WERI-Rb-1 (cell line): ENCODE data around the gene NINJ2.

ENCODE experiments used
- DNase-seq: peaks from one replicate; pipeline ENCODE4 v3.0.0-alpha.2; 2020
- H3K27ac ChIP-seq: fragments of 250-450 bp; sonication (Bioruptor Pico); 2 replicates; pipeline ENCODE4 v1.5.1; 2020; ENCODE audit warnings: mild to moderate bottlenecking, moderate library complexity
- H3K27me3 ChIP-seq: fragments of 250-450 bp; sonication (Bioruptor Pico); 2 replicates; pipeline ENCODE4 v1.5.1; 2021; ENCODE audit warnings: mild to moderate bottlenecking, low read depth, moderate library complexity; ENCODE audit not compliant: insufficient read depth, severe bottlenecking
- H3K36me3 ChIP-seq: fragments of 250-450 bp; sonication (Bioruptor Pico); 2 replicates; pipeline ENCODE4 v1.5.1; 2020; ENCODE audit warnings: mild to moderate bottlenecking, moderate library complexity
- H3K4me3 ChIP-seq: 2 replicates; pipeline ENCODE4 v1.5.1; 2011; ENCODE audit warnings: low read depth, mild to moderate bottlenecking, control low read depth, low read length
- H3K9me3 ChIP-seq: fragments of 250-450 bp; sonication (Bioruptor Pico); 2 replicates; pipeline ENCODE4 v1.5.1; 2021; ENCODE audit warnings: mild to moderate bottlenecking, moderate library complexity; ENCODE audit not compliant: severe bottlenecking
- CTCF ChIP-seq: IDR thresholded peaks from 2 replicates; pipeline ENCODE4 v1.5.1; 2011; ENCODE audit warnings: low read depth, mild to moderate bottlenecking, control low read depth, inconsistent platforms, low read length

The NINJ2 gene

GRCh38 chr12:627285-627684 is 36.0 kb downstream of the NINJ2 start:
- Histone ChIP-seq H3K36me3 (no peaks in the 10 kb centered on the region), H3K4me3 (no peak overlapping the region), H3K9me3 (no peaks in the 10 kb centered on the region), H3K27ac (no peak overlapping the region), H3K27me3 (no peaks in the 10 kb centered on the region)
- DNase-seq: no peak
- TF ChIP-seq CTCF: no peak

DNA sequence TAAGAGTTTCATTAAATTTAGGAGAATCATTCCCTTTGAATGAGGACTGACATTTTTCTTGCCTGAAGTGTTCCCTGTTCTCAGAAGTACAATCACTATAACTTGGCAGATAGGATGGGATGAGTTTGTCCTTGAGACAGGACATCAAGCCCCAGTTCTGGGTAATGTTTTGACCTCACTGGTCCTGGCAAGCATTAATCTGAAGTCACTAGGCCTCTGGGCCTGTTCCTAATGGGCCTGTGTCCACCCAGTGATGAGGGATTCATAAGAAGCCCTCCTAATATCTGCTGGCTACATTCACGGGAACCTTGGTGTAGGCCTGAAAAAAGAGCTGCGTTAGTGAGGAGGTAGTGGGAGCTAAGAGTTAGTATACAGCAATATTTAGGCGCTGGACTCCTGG is 37.2 kb downstream of the NINJ2 start:
- no peak for TF ChIP-seq CTCF
- Histone ChIP-seq H3K27ac (no peak overlapping the region), H3K36me3 (no peaks in the 10 kb centered on the region), H3K9me3 (no peaks in the 10 kb centered on the region), H3K4me3 (no peak overlapping the region), H3K27me3 (no peaks in the 10 kb centered on the region)
- no peak for DNase-seq

DNA sequence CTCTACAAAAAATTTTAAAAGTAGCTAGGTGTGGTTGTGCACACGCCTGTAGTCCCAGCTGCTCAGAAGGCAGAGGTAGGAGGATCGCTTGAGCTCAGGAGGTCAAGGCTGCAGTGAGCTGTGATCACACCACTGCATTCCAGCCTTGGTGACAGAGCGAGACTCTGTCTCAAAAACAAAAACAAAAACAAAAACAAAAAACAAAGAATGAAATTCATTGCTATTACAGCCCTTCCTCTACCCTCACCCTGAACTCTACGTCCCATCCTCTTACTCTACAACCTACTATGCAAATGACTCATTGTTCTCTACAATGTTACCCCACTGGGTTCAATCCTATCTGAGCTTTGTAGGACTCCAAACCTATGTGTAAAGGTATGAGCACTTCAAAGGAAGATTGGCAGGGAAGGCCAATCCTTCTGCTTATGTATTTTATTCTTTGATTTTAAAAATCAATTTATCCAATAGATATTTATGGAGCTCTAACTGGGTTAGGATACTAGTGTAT is 39.3 kb downstream of the NINJ2 start:
- Histone ChIP-seq H3K36me3 (no peaks in the 10 kb centered on the region), H3K9me3 (no peaks in the 10 kb centered on the region), H3K27ac (no peak overlapping the region), H3K27me3 (no peaks in the 10 kb centered on the region), H3K4me3 (no peak overlapping the region)
- TF ChIP-seq CTCF: no peak
- no peak for DNase-seq

GRCh38 chr12:623172-623864 is 39.9 kb downstream of the NINJ2 start:
- DNase-seq: no peak
- H3K27me3 ChIP-seq: no peaks in the 10 kb centered on the region
- H3K36me3 ChIP-seq: no peaks in the 10 kb centered on the region
- no peak overlapping the region for H3K4me3 ChIP-seq
- H3K27ac ChIP-seq: no peak overlapping the region
- no peaks in the 10 kb centered on the region for H3K9me3 ChIP-seq
- TF ChIP-seq CTCF: no peak

DNA sequence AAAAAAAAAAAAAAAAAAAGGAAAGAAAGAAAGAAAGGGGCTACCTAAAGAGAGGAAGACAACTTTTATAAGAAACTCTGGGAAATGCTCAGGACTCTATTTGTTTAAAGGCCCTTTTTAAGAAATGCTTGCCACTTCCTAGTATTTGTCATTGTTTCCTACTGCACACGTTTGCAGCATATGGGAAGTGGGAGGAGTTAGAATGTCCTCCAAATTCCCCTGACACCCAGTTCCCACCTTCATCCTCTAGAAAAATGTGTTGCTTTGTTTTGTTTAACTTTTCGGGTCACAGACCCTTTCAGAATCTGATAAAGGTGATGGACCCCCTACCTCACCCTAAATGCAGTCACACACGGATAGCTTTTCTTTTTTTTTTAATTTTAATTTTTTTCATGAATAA is 40.8 kb downstream of the NINJ2 start:
- TF ChIP-seq CTCF: no peak
- no peak overlapping the region for H3K27ac ChIP-seq
- H3K27me3 ChIP-seq: no peaks in the 10 kb centered on the region
- no peaks in the 10 kb centered on the region for H3K36me3 ChIP-seq
- H3K9me3 ChIP-seq: no peaks in the 10 kb centered on the region
- H3K4me3 ChIP-seq: no peak overlapping the region
- DNase-seq: no peak

- Histone ChIP-seq H3K27ac (no peak overlapping the region), H3K4me3 (no peak overlapping the region), H3K36me3 (no peaks in the 10 kb centered on the region), H3K9me3 (no peaks in the 10 kb centered on the region), H3K27me3 (no peaks in the 10 kb centered on the region)
- TF ChIP-seq CTCF: no peak
- no peak for DNase-seq
Observed at GRCh38 chr12:619346-619745, 43.9 kb downstream of the NINJ2 start.
